Stimulated activated CD8-positive, alpha-beta memory T cell treated with anti-CD3 and anti-CD28 coated beads, Interleukin-7, amount 100 ng/mL, for 1 hour (primary cell): ENCODE results near the gene DENND11.
A peak's percentile ranks its signal among the peaks of the same experiment; 100 is the strongest.

Experiments
- DNase-seq, 2 donors: peaks; one replicate each; pipeline ENCODE4 v3.0.0-alpha.2; 2020; ENCODE audit warnings: low read depth in 2 of 2

Gene DENND11

GRCh38 chr7:141702047-141702567, at the start of gene DENND11:
TSS of gene DENND11 (minus strand) at chr7:141702166. CDS start at chr7:141702153, 13 bp downstream.
- peak; percentile 9 to 27 for DNase-seq

GRCh38 chr7:141748396-141748795, 46.4 kb upstream of the DENND11 start:
- DNase-seq: no peak

- no peak for DNase-seq
Observed at GRCh38 chr7:141744131-141744530, 42.2 kb upstream of the DENND11 start.

- no peak for DNase-seq
Observed at GRCh38 chr7:141742229-141742628, 40.3 kb upstream of the DENND11 start.

GRCh38 chr7:141739250-141739649, 37.3 kb upstream of the DENND11 start:
- DNase-seq: no peak

GRCh38 chr7:141738592-141739013, 36.6 kb upstream of the DENND11 start:
- no peak for DNase-seq

GRCh38 chr7:141737836-141738591, 36.0 kb upstream of the DENND11 start, which contains the start of gene SSBP1:
TSS of gene SSBP1 (plus strand) at chr7:141738358. CDS start at chr7:141739167, 809 bp downstream.
- peak; percentile 78 to 81 for DNase-seq

- DNase-seq: no peak
Observed at GRCh38 chr7:141737118-141737835, 35.3 kb upstream of the DENND11 start.

- no peak for DNase-seq
Observed at GRCh38 chr7:141731476-141732149, 29.6 kb upstream of the DENND11 start.

- no peak for DNase-seq
Observed at GRCh38 chr7:141729020-141729419, 27.1 kb upstream of the DENND11 start.

- DNase-seq: no peak
Observed at GRCh38 chr7:141722529-141722928, 20.6 kb upstream of the DENND11 start.

- no peak for DNase-seq
Observed at GRCh38 chr7:141717450-141717849, 15.5 kb upstream of the DENND11 start.

GRCh38 chr7:141715794-141716689, 14.1 kb upstream of the DENND11 start:
- no peak for DNase-seq

- DNase-seq: no peak
Observed at GRCh38 chr7:141715018-141715417, 13.1 kb upstream of the DENND11 start.

GRCh38 chr7:141714571-141714970, 12.6 kb upstream of the DENND11 start:
- DNase-seq: no peak

GRCh38 chr7:141713890-141714289, 11.9 kb upstream of the DENND11 start:
- no peak for DNase-seq

- no peak for DNase-seq
Observed at GRCh38 chr7:141712603-141713255, 10.8 kb upstream of the DENND11 start.

GRCh38 chr7:141710301-141710700, 8.3 kb upstream of the DENND11 start:
- no peak for DNase-seq

- DNase-seq: no peak
Observed at GRCh38 chr7:141709749-141710148, 7.8 kb upstream of the DENND11 start.

GRCh38 chr7:141709318-141709717, 7.4 kb upstream of the DENND11 start:
- DNase-seq: no peak

GRCh38 chr7:141708351-141708750, 6.4 kb upstream of the DENND11 start, which contains the start of gene WEE2:
TSS of gene WEE2 (plus strand) at chr7:141708353. CDS start at chr7:141708759, 406 bp downstream.
- no peak for DNase-seq
